ENCODE measurements around the gene CEP85L. TPM values are rescaled to one million over a fixed set of nuclear protein-coding genes. Genes with fewer than 3 reads are reported as not detected.

Gene CEP85L
- total and polyA plus RNA-seq, 2 of the 13 experiments (the other 11 are each of a cell fraction or from before 2014, with no cell fraction given): 0.44 to 1.7 TPM

- TF ChIP-seq ZXDC (CRISPR knock-in tag; IDR thresholded peaks at IDR 0.05) (no peak), ZNF562 (CRISPR knock-in tag; IDR thresholded peaks at IDR 0.05; ENCODE audit: borderline replicate concordance) (no peak), SMC3 (IDR thresholded peaks at IDR 0.05; ENCODE audit: low read length) (no peak)
These were observed 49.1 kb downstream of the CEP85L start (continued) for GRCh38 chr6:118602300-118602699.

GRCh38 chr6:118598324-118598723 lies 53.1 kb downstream of the CEP85L start:
- in situ Hi-C loops (cut with HindIII; ENCODE audit: extremely low pct_ligation_motif_present, low pct_unique_long_range_greater_than_20kb) (loop anchor here (25.0 kb wide), 2 partner anchors 611 to 761 kb away; no protein-coding TSS in a partner anchor), intact Hi-C loops (cut with micrococcal nuclease; ENCODE audit: unreplicated experiment) (loop anchor here (5.0 kb wide), 1 partner anchor 1039 kb away; no protein-coding TSS in a partner anchor)
- 0% methylated on average over 2 of the region's 2 CpGs for WGBS (ENCODE audit: low lambda C conversion rate)
- Histone ChIP-seq H3K9ac (ENCODE audit: insufficient read depth, low read depth, low read length) (no peak overlapping the region), H3K9me3 (ENCODE audit: low read length) (0 out of 2 replicates have a peak, but pooled peaks cover 3% of the 10 kb centered on the region), H3K4me2 (ENCODE audit: low read depth, low read length) (no peak overlapping the region), H2AFZ (ENCODE audit: low read length) (no peak overlapping the region), H4K20me1 (ENCODE audit: insufficient read depth, low read length) (no peaks in the 10 kb centered on the region), H3K27me3 (ENCODE audit: control insufficient read depth in 1 of 2, insufficient read depth in 2 of 2, low read length in 2 of 2) (no peaks in the 10 kb centered on the region), H3K4me3 (replicated peaks in 1 of 3; ENCODE audit: insufficient read depth in 1 of 3, low read depth in 2 of 3, low read length in 3 of 3) (no peak overlapping the region), H3K4me1 (ENCODE audit: insufficient read depth, low read length) (no peaks in the 10 kb centered on the region), H3K36me3 (replicated peaks in 1 of 2; ENCODE audit: control insufficient read depth in 1 of 2, insufficient read depth in 2 of 2, low read length in 2 of 2) (no peaks in the 10 kb centered on the region), H3K27ac (ENCODE audit: extremely low read length, insufficient read depth, low read length) (no peak overlapping the region), H3K79me2 (ENCODE audit: insufficient read depth, low read length) (no peaks in the 10 kb centered on the region)
- ChIA-PET POLR2A (no interaction called here), CTCF (ENCODE audit: low intra/inter-chr PET ratio, low total read pairs) (no interaction called here)
- DNase-seq (ENCODE audit: low spot score) (no peak), ATAC-seq (no peak), FAIRE-seq (no peak)
- TF ChIP-seq ZNF569 (CRISPR knock-in tag; IDR thresholded peaks at IDR 0.05; ENCODE audit: borderline replicate concordance): no peak
- TF ChIP-seq SMARCE1 (IDR thresholded peaks at IDR 0.05; ENCODE audit: borderline replicate concordance): no peak
- TF ChIP-seq DNMT1 (CRISPR knock-in tag; IDR thresholded peaks at IDR 0.05): no peak
- no TSS peak for BruUV-seq (replicated peaks)

Measured in HepG2 (cell line).